K562 (cell line): ENCODE results near the gene SMG6. TPM values are rescaled to one million over a fixed set of nuclear protein-coding genes. Genes with fewer than 3 reads are reported as not detected.

Experiments used
- ATAC-seq: fragments of 200-7000 bp; cut with Tn5 transposase; 3 replicates; pipeline ENCODE4 v1.9.1; 2020; ENCODE audit warnings: moderate library complexity
- BruUV-seq: library from RNA; stranded (reverse); fragments of 400-500 nt; replicated peaks from 2 replicates; lab custom pipeline; 2021; lab: Mats Ljungman, UMichigan
- CTCF ChIA-PET: fragments of 300-600 bp; formaldehyde crosslinking; extraction: SDS; loops from one replicate; lab custom pipeline; 2021; ENCODE audit warnings: low intra/inter-chr PET ratio; lab: Yijun Ruan, JAX
- POLR2A ChIA-PET: fragments of 300-600, 350-650 bp; sonication (Branson Sonifier 250); formaldehyde crosslinking; extraction: SDS; loops from one replicate; lab custom pipeline; 2021; ENCODE audit warnings: antibody characterized with exemption, inconsistent platforms; lab: Yijun Ruan, JAX
- DNase-seq, 4 experiments: peaks; one replicate each; pipeline versions ENCODE4 v3.0.0 to v3.0.0-alpha.2; 2011 to 2018; ENCODE audit warnings: low spot score in 3 of 4, mixed read lengths in 3 of 4; ENCODE audit errors: extremely low read depth in 1 of 4
- FAIRE-seq: peaks from 2 replicates; lab custom pipeline; 2011; peaks lifted over from hg19 to GRCh38; lab: Jason Lieb, UNC
- H2AFZ ChIP-seq: 2 replicates; pipeline ENCODE4 v1.6.0; 2011; ENCODE audit warnings: low read depth, low read length, control low read depth, inconsistent platforms
- H3K27ac ChIP-seq: fragments of 200-600 bp; 3 replicates; pipeline ENCODE4 v1.8.0; 2011; ENCODE audit warnings: low read depth, mild to moderate bottlenecking, control low read depth, inconsistent platforms, low read length, moderate library complexity, mixed read lengths; ENCODE audit errors: extremely low read depth
- H3K27me3 ChIP-seq, 2 experiments: fragments of 300-600 bp in 1 of 2; 2 replicates in 1 of 2; 3 replicates in 1 of 2; pipeline versions ENCODE4 v1.6.0 to v1.8.0; 2011; ENCODE audit warnings: inconsistent platforms in 2 of 2, low read length in 2 of 2, mild to moderate bottlenecking in 1 of 2, mixed read lengths in 1 of 2, moderate library complexity in 1 of 2; ENCODE audit not compliant: control insufficient read depth in 2 of 2, insufficient read depth in 2 of 2
- H3K36me3 ChIP-seq: fragments of 300-600 bp; 3 replicates; pipeline ENCODE4 v1.8.0; 2011; ENCODE audit warnings: mild to moderate bottlenecking, low read length, inconsistent platforms; ENCODE audit not compliant: control insufficient read depth, insufficient read depth
- H3K4me1 ChIP-seq, 2 experiments: fragments of 200-600 bp in 1 of 2; replicated peaks in 1 of 2; 2 replicates in 1 of 2; 3 replicates in 1 of 2; pipeline versions ENCODE4 v1.5.1 to v1.8.0; 2011; ENCODE audit warnings: inconsistent platforms in 2 of 2, low read length in 2 of 2, mild to moderate bottlenecking in 1 of 2, mixed read lengths in 1 of 2, moderate library complexity in 1 of 2; ENCODE audit not compliant: control insufficient read depth in 2 of 2, insufficient read depth in 2 of 2
- H3K4me2 ChIP-seq: 2 replicates; pipeline ENCODE4 v1.6.1; 2011; ENCODE audit warnings: low read length, control low read depth, inconsistent platforms, mixed read lengths; ENCODE audit not compliant: insufficient read depth
- H3K4me3 ChIP-seq: fragments of 200-600 bp; sonication (generic), shearing (Covaris generic); 2 replicates; pipeline ENCODE4 v1.5.1; 2016; ENCODE audit warnings: control low read depth, inconsistent platforms
- H3K79me2 ChIP-seq: fragments of 200-600 bp; 3 replicates; pipeline ENCODE4 v1.8.0; 2011; ENCODE audit warnings: low read length, inconsistent platforms; ENCODE audit not compliant: control insufficient read depth, insufficient read depth
- H3K9ac ChIP-seq, 2 experiments: 2 replicates each; pipeline versions ENCODE4 v1.6.0 to v1.6.1; 2011; ENCODE audit warnings: low read depth in 2 of 2, low read length in 2 of 2, control low read depth in 1 of 2, inconsistent platforms in 1 of 2, mild to moderate bottlenecking in 1 of 2, mixed read lengths in 1 of 2; ENCODE audit not compliant: insufficient read depth in 1 of 2
- H3K9me1 ChIP-seq: one replicate; pipeline ENCODE4 v1.6.0; 2011; ENCODE audit warnings: inconsistent platforms, mild to moderate bottlenecking, low read length, moderate library complexity; ENCODE audit not compliant: control insufficient read depth, insufficient read depth
- H3K9me3 ChIP-seq: replicated peaks from 2 replicates; pipeline ENCODE4 v1.5.1; 2011; ENCODE audit warnings: low read depth, low read length, inconsistent platforms; ENCODE audit not compliant: control insufficient read depth, insufficient read depth
- H4K20me1 ChIP-seq: replicated peaks from 2 replicates; pipeline ENCODE4 v1.6.1; 2011; ENCODE audit warnings: low read length, inconsistent platforms, mixed read lengths; ENCODE audit not compliant: control insufficient read depth, insufficient read depth
- BRD9 ChIP-seq: fragments of 450-650 bp; IDR thresholded peaks from 2 replicates; pipeline ENCODE4 v1.6.1; 2018; ENCODE audit warnings: low read depth; ENCODE audit not compliant: partially characterized antibody
- ELF1 ChIP-seq: fragments of 200-800 bp; sonication (Bioruptor generic); IDR thresholded peaks from 2 replicates; pipeline ENCODE4 v1.6.1; 2016; ENCODE audit warnings: missing genetic modification characterization, missing compliant biosample characterization
- HDGF ChIP-seq: fragments of 450-650 bp; IDR thresholded peaks from 2 replicates; pipeline ENCODE4 v1.6.1; 2016
- KAT8 ChIP-seq: fragments of 450-650 bp; IDR thresholded peaks from 2 replicates; pipeline ENCODE4 v1.6.1; 2016; ENCODE audit warnings: low read depth, mild to moderate bottlenecking
- MAFF ChIP-seq: IDR thresholded peaks from 2 replicates; pipeline ENCODE4 v1.6.1; 2012; ENCODE audit warnings: low read length, improper control_type of control experiment
- SREBF1 ChIP-seq: fragments of 150-350 bp; IDR thresholded peaks from 2 replicates; pipeline ENCODE4 v1.6.1; 2014; ENCODE audit warnings: antibody characterized with exemption, low read depth, low read length, borderline replicate concordance
- ZC3H11A ChIP-seq: IDR thresholded peaks from 2 replicates; pipeline ENCODE4 v1.6.1; 2012; ENCODE audit warnings: low read depth, low read length, improper control_type of control experiment
- ZNF699 ChIP-seq: fragments of 250-450 bp; sonication (Bioruptor Pico); IDR thresholded peaks from 2 replicates; pipeline ENCODE4 v1.8.0; 2021; ENCODE audit warnings: mild to moderate bottlenecking, moderate library complexity; ENCODE audit not compliant: insufficient replicate concordance
- WGBS: fragments of 100-300 bp; shearing (Covaris generic); methylation state at CpG from one replicate; pipeline ENCODE4 v1.1.6; 2016; ENCODE audit warnings: low coverage, mixed read lengths; ENCODE audit not compliant: insufficient coverage; ENCODE audit errors: missing lambda C conversion rate; 5-methylcytosine and 5-hydroxymethylcytosine counted together
- in situ Hi-C: fragments of 300-500 bp; cut with MboI; formaldehyde crosslinking; loops from 4 replicates; pipeline ENCODE4 v1.15.0; 2018; ENCODE audit warnings: inconsistent platforms, mixed read lengths
- intact Hi-C: fragments of 100-400 bp; cut with micrococcal nuclease; formaldehyde crosslinking; loops from 2 replicates; pipeline ENCODE4 v1.14.2; 2022
- polyA plus RNA-seq, 8 experiments: library from polyadenylated mRNA; depleted of rRNA in 4 of 8; stranded (reverse) in 5 of 8; unstranded in 3 of 8; fragments of >200 nt; fragmentation: Nextera tagmentation in 2 of 8; fragmentation: Illumina TruSeq in 1 of 8; extraction: Ambion mirVana in 2 of 8; extraction: Trizol in 1 of 8; gene quantifications; 2 replicates each; pipeline versions ENCODE4 v1.2.1 to v1.2.3, GENCODE V29; 2011 to 2014; ENCODE audit warnings: inconsistent platforms in 1 of 8, missing spikeins in 1 of 8
- total RNA-seq, 7 experiments: library from RNA; depleted of rRNA in 6 of 7; stranded (reverse); fragments of >200 nt in 6 of 7; fragmentation: Illumina TruSeq in 2 of 7; extraction: Trizol in 2 of 7; gene quantifications; 2 replicates each; pipeline versions ENCODE4 v1.2.1 to v1.2.3, GENCODE V29; 2011 to 2021; ENCODE audit warnings: low replicate concordance in 1 of 7
- TF ChIP-seq, protein P1 (sequence below): sonication (generic); formaldehyde crosslinking; IDR thresholded peaks from 2 replicates; pipeline ENCODE4 v1.8.1; 2022; ENCODE audit warnings: missing genetic modification reagents

The SMG6 gene
- total and polyA plus RNA-seq, 9 of the 15 experiments (the other 6 are each of a cell fraction or from before 2014, with no cell fraction given) = 0.44 to 13.9 (median 6.0) TPM

DNA sequence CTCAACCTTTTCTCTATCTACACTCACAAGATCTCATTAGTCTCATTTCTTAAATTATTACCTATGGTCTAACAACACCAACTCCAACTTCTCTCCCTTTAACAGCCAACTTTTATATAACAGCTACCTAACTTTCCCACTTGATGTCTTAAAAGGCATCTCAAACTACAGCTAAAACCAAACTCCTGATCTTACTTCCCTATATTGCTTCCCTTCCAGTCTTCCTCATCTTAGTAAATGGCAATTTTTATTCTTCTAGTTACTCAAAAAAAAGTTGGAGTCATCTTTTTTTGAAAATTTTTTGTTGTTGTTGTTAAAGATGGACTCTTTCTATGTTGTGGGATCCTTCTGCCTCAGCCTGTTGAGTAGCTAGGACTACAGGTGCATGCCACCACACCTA is 15.5 kb upstream of the SMG6 start:
- intact Hi-C loops (no loop called here), in situ Hi-C loops (no loop called here)
- Histone ChIP-seq H3K27ac (no peak overlapping the region), H3K36me3 (peaks cover 15% of the 10 kb centered on the region), H3K9me1 (no peaks in the 10 kb centered on the region), H3K9ac (no peak overlapping the region), H3K4me2 (no peak overlapping the region), H3K79me2 (no peaks in the 10 kb centered on the region), H4K20me1 (no peaks in the 10 kb centered on the region), H3K27me3 (no peaks in the 10 kb centered on the region), H2AFZ (no peak overlapping the region), H3K9me3 (no peaks in the 10 kb centered on the region), H3K4me1 (peaks cover 0 to 7% of the 10 kb centered on the region in 2 experiments; a peak in 3 of 5 replicates), H3K4me3 (no peak overlapping the region)
- TF ChIP-seq ELF1 (tag) = no peak
- DNase-seq = no peak
- no peak for FAIRE-seq
- BruUV-seq = no TSS peak
- ChIA-PET POLR2A (interaction anchor here (0.8 to 2.2 kb wide), 5 partner anchors 8 to 14 kb away, joined by 4 to 7 read pairs (median 4); no protein-coding TSS in a partner anchor), CTCF (no interaction called here)
- ATAC-seq = no peak

- in situ Hi-C loops (no loop called here), intact Hi-C loops (no loop called here)
- DNase-seq = no peak
- no peaks in the 10 kb centered on the region for H3K9me1 ChIP-seq
- ChIA-PET POLR2A (interaction anchor here (0.7 to 2.2 kb wide), 5 partner anchors 11 to 36 kb away, joined by 3 to 7 read pairs (median 6); no protein-coding TSS in a partner anchor), CTCF (no interaction called here)
- TF ChIP-seq MAFF (no peak), ZNF699 (no peak), KAT8 (no peak), SREBF1 (no peak), HDGF (no peak), BRD9 (no peak), ZC3H11A (no peak)
- TF ChIP-seq, protein P1, sequence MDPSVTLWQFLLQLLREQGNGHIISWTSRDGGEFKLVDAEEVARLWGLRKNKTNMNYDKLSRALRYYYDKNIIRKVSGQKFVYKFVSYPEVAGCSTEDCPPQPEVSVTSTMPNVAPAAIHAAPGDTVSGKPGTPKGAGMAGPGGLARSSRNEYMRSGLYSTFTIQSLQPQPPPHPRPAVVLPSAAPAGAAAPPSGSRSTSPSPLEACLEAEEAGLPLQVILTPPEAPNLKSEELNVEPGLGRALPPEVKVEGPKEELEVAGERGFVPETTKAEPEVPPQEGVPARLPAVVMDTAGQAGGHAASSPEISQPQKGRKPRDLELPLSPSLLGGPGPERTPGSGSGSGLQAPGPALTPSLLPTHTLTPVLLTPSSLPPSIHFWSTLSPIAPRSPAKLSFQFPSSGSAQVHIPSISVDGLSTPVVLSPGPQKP (CRISPR knock-in tag) = no peak
- H3K36me3 ChIP-seq = peaks cover 2% of the 10 kb centered on the region; the same call in 1 of the 3 replicates
- no peak overlapping the region for H3K4me2 ChIP-seq
- no peak overlapping the region for H3K9ac ChIP-seq
- no TSS peak for BruUV-seq
- H3K27me3 ChIP-seq = no peaks in the 10 kb centered on the region
- FAIRE-seq = no peak
- no peak overlapping the region for H3K4me3 ChIP-seq
- no peaks in the 10 kb centered on the region for H4K20me1 ChIP-seq
- H3K79me2 ChIP-seq = no peaks in the 10 kb centered on the region
- ATAC-seq = no peak
- no peaks in the 10 kb centered on the region for H3K9me3 ChIP-seq
- no peak overlapping the region for H3K27ac ChIP-seq
- no peak overlapping the region for H2AFZ ChIP-seq
- 86% methylated on average over 3 of the region's 3 CpGs for WGBS
- peaks cover 0 to 7% of the 10 kb centered on the region in 2 experiments; a peak in 3 of 5 replicates for H3K4me1 ChIP-seq
Observed at GRCh38 chr17:2317796-2318195, 14.2 kb upstream of the SMG6 start.
